Esophagus squamous epithelium (tissue), 5 donors: ENCODE measurements around the gene PRLHR. TPM values are rescaled to one million over a fixed set of nuclear protein-coding genes. Genes with fewer than 3 reads are reported as not detected.
A peak's percentile ranks its signal among the peaks of the same experiment; 100 is the strongest.

Source experiments
- DNase-seq: peaks from one replicate; lab custom pipeline; 2025; lab: John Stamatoyannopoulos, UW
- H3K27ac ChIP-seq, 4 donors: fragments of 200-600 bp; sonication (generic); one replicate each; pipeline ENCODE4 v1.5.1; 2016 to 2019; ENCODE audit warnings: mild to moderate bottlenecking in 1 of 4
- H3K27me3 ChIP-seq, 4 donors: fragments of 200-600 bp; sonication (generic); 1 replicate in 3 of 4; 2 replicates in 1 of 4; pipeline versions ENCODE4 v1.5.1 to v1.6.0; 2017 to 2021; ENCODE audit warnings: antibody characterized with exemption in 1 of 4
- H3K36me3 ChIP-seq, 3 donors: fragments of 200-600 bp; sonication (generic); one replicate each; pipeline ENCODE4 v1.5.1; 2016 to 2019
- H3K4me1 ChIP-seq, 3 donors: fragments of 200-600 bp; sonication (generic); one replicate each; pipeline ENCODE4 v1.5.1; 2017 to 2019
- H3K4me3 ChIP-seq, 4 donors: fragments of 200-600 bp; sonication (generic); 1 replicate in 3 of 4; 2 replicates in 1 of 4; pipeline ENCODE4 v1.5.1; 2016 to 2019; ENCODE audit warnings: mild to moderate bottlenecking in 2 of 4, moderate library complexity in 1 of 4
- H3K9me3 ChIP-seq, 3 donors: fragments of 200-600 bp; sonication (generic); one replicate each; pipeline ENCODE4 v1.5.1; 2016 to 2019
- CTCF ChIP-seq, 6 experiments: fragments of 450-650 bp in 4 of 6; fragments of 200-600 bp in 2 of 6; sonication (generic) in 2 of 6; IDR thresholded peaks; one replicate each; pipeline ENCODE4 v1.5.1; 2016 to 2019; ENCODE audit warnings: antibody characterized with exemption in 6 of 6, mild to moderate bottlenecking in 4 of 6, moderate library complexity in 4 of 6
- POLR2A ChIP-seq, 4 donors: fragments of 450-650 bp; IDR thresholded peaks; one replicate each; pipeline ENCODE4 v1.6.1; 2017; ENCODE audit warnings: antibody characterized with exemption in 4 of 4, mild to moderate bottlenecking in 4 of 4, moderate library complexity in 3 of 4
- WGBS, 2 donors: methylation state at CpG; one replicate each; pipeline ENCODE4 v1.1.5; 2018; 5-methylcytosine and 5-hydroxymethylcytosine counted together
- intact Hi-C: fragments of 100-400 bp; cut with DNase I; formaldehyde crosslinking; loops from one replicate; pipeline ENCODE4 v1.15.0; 2022
- total RNA-seq, 4 donors: library from RNA; depleted of rRNA; stranded (reverse); fragments of >200 nt; gene quantifications; one replicate each; pipeline ENCODE4 v1.1.0, GENCODE V29; 2016
- donor health status: DM: yes; HTN: yes; CAD: no.

The PRLHR gene
- total RNA-seq, 4 donors from 2014 or later, result not detected

- Histone ChIP-seq H3K4me1 (peaks cover 0 to 25% (median 6%) of the 10 kb centered on the region in 3 donors), H3K27me3 (peaks cover 6 to 95% (median 28%) of the 10 kb centered on the region in 4 donors), H3K9me3 (peaks cover 0 to 11% (median 0%) of the 10 kb centered on the region in 3 donors), H3K4me3 (no peak overlapping the region), H3K36me3 (no peaks in the 10 kb centered on the region), H3K27ac (no peak overlapping the region)
- TF ChIP-seq CTCF (IDR thresholded peaks at IDR 0.05), result no peak
- no peak for TF ChIP-seq POLR2A (IDR thresholded peaks at IDR 0.05)
- intact Hi-C loops, result no loop called here
- no peak for DNase-seq
- WGBS, 2 donors, result 7 to 14% methylated on average over 10 to 16 of the region's 16 CpGs
Observed at GRCh38 chr10:118596426-118597124, 1.1 kb upstream of the PRLHR start.

- Histone ChIP-seq H3K27ac (no peak overlapping the region), H3K36me3 (no peaks in the 10 kb centered on the region), H3K27me3 (peaks cover 6 to 90% (median 28%) of the 10 kb centered on the region in 4 donors), H3K9me3 (peaks cover 0 to 11% (median 0%) of the 10 kb centered on the region in 3 donors), H3K4me1 (peaks cover 0 to 25% (median 10%) of the 10 kb centered on the region in 3 donors), H3K4me3 (no peak overlapping the region)
- DNase-seq, result no peak
- 19 to 22% methylated on average over 10 to 16 of the region's 22 CpGs for WGBS, 2 donors
- intact Hi-C loops, result no loop called here
- no peak for TF ChIP-seq POLR2A (IDR thresholded peaks at IDR 0.05)
- no peak for TF ChIP-seq CTCF (IDR thresholded peaks at IDR 0.05)
Observed at GRCh38 chr10:118595064-118595420, 406 bp downstream of the PRLHR start.

- TF ChIP-seq POLR2A (IDR thresholded peaks at IDR 0.05) (no peak), CTCF (IDR thresholded peaks at IDR 0.05) (peak in 1 of 6 experiments; percentile 27)
- Histone ChIP-seq H3K4me1 (peaks cover 0 to 25% (median 12%) of the 10 kb centered on the region in 3 donors), H3K27ac (no peak overlapping the region), H3K36me3 (no peaks in the 10 kb centered on the region), H3K9me3 (peaks cover 0 to 11% (median 0%) of the 10 kb centered on the region in 3 donors), H3K27me3 (peaks cover 6 to 87% (median 28%) of the 10 kb centered on the region in 4 donors), H3K4me3 (peak overlapping the region in 1 of 4 donors; percentile 15)
- intact Hi-C loops, result no loop called here
- WGBS, 2 donors, result 27% methylated on average over 18 of the region's 70 CpGs; no CpG with 5 or more reads in 1 of the 2 donors
- DNase-seq, result no peak
Observed at GRCh38 chr10:118594392-118595063, 920 bp downstream of the PRLHR start.

- no peaks in the 10 kb centered on the region for H3K36me3 ChIP-seq
- H3K27ac ChIP-seq, result no peak overlapping the region
- WGBS, 2 donors, result 27 to 38% methylated on average over 2 of the region's 2 CpGs
- peaks cover 0 to 11% (median 0%) of the 10 kb centered on the region in 3 donors for H3K9me3 ChIP-seq
- no peak for DNase-seq
- intact Hi-C loops, result no loop called here
- H3K4me3 ChIP-seq, result no peak overlapping the region
- TF ChIP-seq POLR2A (IDR thresholded peaks at IDR 0.05) (no peak), CTCF (IDR thresholded peaks at IDR 0.05) (no peak)
- peaks cover 6 to 81% (median 28%) of the 10 kb centered on the region in 4 donors for H3K27me3 ChIP-seq
- H3K4me1 ChIP-seq, result peaks cover 0 to 25% (median 12%) of the 10 kb centered on the region in 3 donors
Observed at GRCh38 chr10:118592675-118593330, 2.6 kb downstream of the PRLHR start.
